GM03348 (cell line): Measurements from ENCODE around the gene TMEM238L.

Source experiments
- DNase-seq: peaks from one replicate; pipeline ENCODE4 v3.0.0; 2012; ENCODE audit warnings: low spot score

TMEM238L gene

DNA sequence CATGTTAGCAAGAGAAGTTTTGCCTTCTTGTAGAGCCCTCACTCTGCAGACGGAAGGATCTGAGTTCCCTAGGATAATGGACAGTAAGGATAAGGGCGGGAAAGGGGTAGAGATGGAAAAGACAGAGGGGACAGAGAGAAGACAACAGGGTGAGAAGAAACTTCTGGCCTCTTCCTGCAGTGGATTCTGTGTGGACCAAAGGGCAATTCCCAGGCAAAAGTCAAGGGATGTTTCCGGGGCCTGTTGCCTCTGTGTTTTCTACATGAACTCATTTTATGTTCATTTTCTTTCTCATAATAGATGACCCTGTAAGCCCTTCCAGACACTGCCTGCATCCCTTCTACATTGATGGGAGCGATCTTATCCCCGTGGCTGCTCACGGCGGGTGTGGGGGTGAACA, 647 bp upstream of the TMEM238L start:
- no peak for DNase-seq

GRCh38 chr17:10803350-10803749, 549 bp downstream of the TMEM238L start:
- no peak for DNase-seq

GRCh38 chr17:10802496-10803284, 1.2 kb downstream of the TMEM238L start:
- DNase-seq: no peak

- no peak for DNase-seq
Observed at GRCh38 chr17:10799407-10799806, 4.5 kb downstream of the TMEM238L start.

DNA sequence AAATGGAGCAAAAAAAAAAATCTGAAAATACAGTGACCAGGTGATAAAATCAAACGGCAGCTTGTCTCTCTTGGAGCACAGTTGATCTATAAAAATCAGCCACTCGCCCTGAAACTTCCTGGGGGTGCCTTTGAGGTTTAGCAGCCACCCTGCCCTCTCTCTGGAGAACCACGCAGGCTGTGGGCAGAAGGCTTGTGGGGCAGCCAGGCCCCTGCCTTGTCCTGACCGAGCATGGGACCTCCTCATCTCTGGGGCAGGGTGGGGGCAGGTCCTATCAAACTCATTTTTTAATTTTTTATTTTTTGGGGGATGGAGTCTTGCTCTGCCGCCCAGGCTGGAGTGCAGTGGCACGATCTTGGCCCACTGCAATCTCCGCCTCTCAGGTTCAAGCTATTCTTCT, 5.0 kb downstream of the TMEM238L start:
- DNase-seq: no peak

DNA sequence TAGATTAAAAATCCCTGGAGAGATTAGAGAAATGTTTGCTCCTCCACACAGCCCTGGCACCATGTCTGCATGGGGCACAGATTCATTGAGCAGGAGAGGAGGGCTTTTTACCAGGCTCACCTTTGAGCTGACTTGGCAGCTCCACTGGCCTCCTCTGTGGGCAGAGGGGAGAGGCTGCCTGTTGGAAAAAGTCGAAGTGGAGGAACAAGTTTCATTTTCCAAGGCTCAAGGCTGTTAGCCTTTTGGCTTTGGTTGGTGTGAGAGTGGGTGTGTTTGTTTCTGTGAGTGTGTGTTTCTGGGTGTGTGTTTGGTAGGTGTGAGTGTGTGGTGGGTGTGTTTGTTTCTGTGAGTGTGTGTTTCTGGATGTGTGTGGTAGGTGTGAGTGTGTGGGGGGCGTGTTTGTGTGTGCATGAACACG, 5.6 kb downstream of the TMEM238L start:
- no peak for DNase-seq

- DNase-seq: no peak
Observed at GRCh38 chr17:10797476-10798328, 6.2 kb downstream of the TMEM238L start.

GRCh38 chr17:10793816-10794215, 10.1 kb downstream of the TMEM238L start:
- DNase-seq: no peak

DNA sequence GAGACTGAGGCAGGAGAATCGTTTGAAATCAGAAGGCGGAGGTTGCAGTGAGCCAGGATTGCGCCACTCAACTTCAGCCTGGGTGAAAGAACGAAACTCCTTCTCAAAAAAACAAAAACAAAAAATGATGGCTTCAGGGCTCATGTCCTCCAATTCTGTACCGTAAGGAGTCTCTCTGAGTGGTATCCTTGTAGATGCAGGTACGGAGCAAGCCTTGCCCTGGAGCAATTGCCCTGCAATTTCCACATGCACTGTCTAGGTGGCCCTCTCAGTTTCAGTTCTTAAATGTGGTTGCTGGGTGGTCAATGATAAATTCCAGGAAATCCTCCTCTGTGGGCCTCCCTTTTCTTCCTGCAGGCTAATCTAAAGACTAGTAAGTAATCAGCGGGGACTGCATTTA, 10.6 kb downstream of the TMEM238L start:
- DNase-seq: no peak

DNA sequence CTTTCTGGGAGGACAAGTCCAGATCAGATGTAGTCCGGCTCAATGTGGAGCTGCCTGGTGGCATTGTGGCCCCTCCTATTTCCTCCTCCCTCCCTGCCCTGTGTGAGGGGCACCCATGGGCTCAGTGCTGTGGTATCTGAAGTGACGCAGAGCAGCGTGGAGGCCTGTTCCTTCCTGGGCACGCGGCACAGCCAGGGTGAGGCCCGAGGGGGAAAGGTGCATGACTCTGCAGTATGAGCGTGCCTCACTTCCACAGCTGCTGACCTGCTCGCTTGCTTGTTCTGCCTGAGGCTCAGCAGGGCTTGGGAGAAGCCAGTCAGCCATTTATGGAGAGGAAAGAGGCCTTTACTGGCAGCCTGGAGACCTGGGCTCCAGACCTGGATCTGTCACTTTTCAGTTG, 11.7 kb downstream of the TMEM238L start:
- DNase-seq: no peak

- DNase-seq: no peak
Observed at GRCh38 chr17:10790491-10791401, 13.2 kb downstream of the TMEM238L start.

- DNase-seq: no peak
Observed at GRCh38 chr17:10789694-10790271, 14.1 kb downstream of the TMEM238L start.

DNA sequence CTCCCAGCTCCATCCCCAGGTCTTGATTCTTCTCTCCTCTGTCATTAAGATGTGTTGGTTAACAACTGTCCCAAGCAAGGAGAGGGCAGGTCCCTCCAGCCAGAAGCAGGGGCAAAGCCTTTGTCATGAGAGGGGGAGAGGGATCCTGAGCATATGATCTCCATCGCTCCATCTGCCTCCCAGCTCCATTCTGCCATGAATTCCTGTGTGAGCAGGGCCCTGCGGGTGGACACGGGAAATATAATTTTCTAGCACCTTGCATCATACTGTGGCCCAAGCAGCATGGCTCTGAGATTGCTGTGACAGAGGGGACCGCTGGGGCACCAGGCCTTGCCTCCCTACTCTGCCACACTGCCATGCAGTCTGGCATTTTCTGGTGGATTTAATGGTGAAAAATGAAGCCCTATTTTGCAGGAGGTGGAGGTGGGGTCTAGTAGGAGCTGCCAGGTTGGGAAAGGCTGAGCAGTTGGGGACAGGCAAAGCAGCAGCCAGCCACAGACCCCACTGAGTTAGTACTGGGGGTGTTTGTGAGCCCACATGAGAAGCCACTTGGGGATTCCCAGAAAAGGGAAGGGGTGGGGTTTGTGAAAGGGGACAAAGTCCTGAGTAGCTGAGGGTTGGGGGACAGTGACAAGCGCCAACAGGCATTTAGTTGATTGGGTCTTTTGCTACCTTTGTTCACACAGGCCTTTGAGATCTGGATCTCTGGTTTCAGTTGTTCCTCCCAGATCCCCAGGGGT, 16.4 kb downstream of the TMEM238L start:
- no peak for DNase-seq

GRCh38 chr17:10785295-10785694, 18.6 kb downstream of the TMEM238L start:
- DNase-seq: no peak

- no peak for DNase-seq
Observed at GRCh38 chr17:10779609-10780008, 24.3 kb downstream of the TMEM238L start.

DNA sequence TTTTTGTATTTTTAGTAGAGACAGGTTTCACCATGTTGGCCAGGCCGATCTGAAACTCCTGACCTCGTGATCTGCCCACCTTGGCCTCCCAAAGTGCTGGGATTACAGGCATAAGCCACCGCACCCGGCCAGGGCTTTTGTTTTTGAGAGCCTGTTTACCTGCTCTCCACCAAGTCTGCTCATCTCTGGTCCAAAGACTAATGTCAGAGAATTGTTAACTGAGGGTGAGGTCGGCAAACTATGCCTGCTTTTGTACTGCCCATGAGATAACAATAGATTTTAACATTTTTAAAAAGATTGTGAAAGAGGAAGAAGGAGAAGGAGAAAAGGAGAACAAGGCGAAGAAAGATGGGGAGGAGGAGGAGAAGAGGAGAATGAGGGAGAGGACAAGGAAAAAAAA, 26.0 kb downstream of the TMEM238L start:
- no peak for DNase-seq

GRCh38 chr17:10777131-10777807, 26.6 kb downstream of the TMEM238L start:
- DNase-seq: no peak

DNA sequence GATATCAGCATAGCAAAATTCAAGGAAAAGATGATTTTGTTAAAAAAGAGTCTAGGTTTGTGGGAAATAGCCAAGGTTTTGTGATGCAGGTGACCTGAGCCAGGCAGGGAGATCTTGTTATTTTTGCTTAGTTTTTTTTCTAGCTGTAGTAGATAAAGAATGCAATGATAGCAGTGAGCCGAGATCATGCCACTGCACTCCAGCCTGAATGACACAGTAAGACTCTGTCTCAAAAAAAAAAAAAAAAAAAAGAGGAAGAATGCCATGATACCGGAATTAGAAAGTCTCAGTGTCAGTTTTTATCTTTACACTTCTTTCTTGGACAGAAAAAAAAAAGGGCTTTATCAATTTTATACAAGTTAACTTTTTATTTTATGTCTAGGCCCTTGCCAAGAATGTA, 27.5 kb downstream of the TMEM238L start:
- DNase-seq: no peak

DNA sequence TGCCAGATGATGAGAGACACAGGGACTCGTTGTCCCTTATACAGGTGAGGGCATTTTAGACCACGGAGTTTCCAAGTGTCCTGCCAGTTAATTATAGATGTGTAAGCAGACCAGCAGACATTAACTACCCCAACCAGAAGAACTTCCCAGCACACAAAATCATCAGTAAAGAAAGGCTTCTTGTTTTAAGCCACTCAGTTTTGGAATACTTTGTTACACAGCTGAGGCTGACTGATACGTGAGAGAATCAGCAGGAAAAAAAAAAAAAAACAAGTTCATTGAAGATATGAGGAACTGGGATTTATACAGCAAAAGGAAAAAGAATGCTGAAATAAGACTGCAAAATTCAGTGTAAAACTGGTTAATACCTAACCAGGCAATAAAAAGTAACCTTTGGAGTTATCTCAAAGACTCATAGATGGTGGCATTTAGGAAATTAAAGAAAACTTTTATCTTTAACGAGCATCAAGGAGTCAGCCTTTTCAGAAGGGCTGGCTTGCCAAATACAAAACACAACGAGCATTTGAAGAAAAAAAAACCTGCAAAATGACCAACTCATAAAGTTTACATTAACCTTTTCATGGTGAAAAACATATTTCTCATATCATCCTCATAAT, 28.1 kb downstream of the TMEM238L start:
- no peak for DNase-seq

GRCh38 chr17:10775058-10775457, 28.8 kb downstream of the TMEM238L start:
- no peak for DNase-seq
